Measurements from ENCODE around the gene PLCG2.
A peak's percentile ranks its signal among the peaks of the same experiment; 100 is the strongest.

PLCG2 gene

DNA sequence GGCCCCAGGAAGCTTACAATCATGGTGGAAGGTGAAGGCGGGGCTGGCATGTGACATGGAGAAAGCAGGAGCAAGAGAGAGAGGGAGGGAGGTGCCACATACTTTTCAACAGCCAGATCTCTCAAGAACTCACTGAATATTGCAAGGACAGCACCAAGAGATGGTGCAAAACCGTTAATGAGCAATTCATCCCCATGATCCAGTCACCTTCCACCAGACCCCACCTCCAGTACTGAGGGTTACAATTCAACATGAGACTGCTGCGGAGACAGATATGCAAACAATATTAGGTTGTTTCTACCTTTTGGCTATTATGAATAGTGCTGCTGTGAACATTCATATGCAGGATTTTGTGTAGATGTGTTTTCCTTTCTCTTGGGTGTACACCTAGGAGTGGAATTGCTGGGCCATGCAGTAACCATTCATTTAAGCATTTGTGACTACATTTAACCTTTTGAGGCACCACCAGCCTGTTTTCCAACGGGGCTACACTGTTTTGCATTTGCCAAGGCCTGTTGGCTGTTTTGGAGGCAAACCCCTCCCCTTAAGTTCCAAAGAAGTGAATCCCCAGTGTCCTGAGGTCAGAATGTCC is 28.8 kb downstream of the PLCG2 start:
- no peak for DNase-seq (ENCODE audit: low spot score)
- H3K27ac Mint-ChIP-seq = no peak overlapping the region
- H3K27me3 Mint-ChIP-seq (ENCODE audit: low read depth) = peaks cover 6% of the 10 kb centered on the region
- peaks cover 2% of the 10 kb centered on the region for H3K36me3 Mint-ChIP-seq (ENCODE audit: low read depth)
- no peaks in the 10 kb centered on the region for H3K9me3 Mint-ChIP-seq
- H3K4me1 Mint-ChIP-seq (ENCODE audit: low read depth) = peaks cover 21% of the 10 kb centered on the region
- H3K4me3 Mint-ChIP-seq = no peak overlapping the region

DNA sequence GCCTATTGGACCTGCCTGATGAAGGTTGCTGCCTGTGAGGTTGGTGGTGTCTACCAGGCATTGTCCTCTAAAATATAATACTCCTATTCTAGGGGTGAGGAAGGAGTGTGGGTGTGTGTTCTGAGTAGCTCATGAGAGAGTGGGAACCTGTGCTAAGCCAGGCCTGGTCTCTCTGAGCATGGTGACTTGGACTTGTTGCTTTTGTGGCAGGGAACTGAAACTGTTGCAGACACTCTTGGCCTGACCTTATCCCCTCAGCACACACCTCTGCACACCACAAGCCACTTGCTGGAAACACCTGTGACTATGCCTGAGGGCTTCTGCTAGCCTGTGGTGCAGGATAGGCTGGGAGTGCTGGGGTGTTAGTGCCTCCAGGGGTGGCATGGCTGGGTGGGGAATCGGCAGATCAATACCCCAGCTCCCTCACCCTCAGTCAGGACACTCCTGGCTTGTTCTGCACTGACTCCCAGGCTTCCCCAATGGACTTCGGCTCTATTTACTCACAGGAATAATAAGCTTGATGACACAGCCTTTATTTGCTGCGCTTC is 29.9 kb downstream of the PLCG2 start:
- H3K27ac Mint-ChIP-seq = peak overlapping the region; percentile 16
- H3K4me1 Mint-ChIP-seq (ENCODE audit: low read depth) = peaks cover 21% of the 10 kb centered on the region
- peak; percentile 19 for DNase-seq (ENCODE audit: low spot score)
- peaks cover 2% of the 10 kb centered on the region for H3K36me3 Mint-ChIP-seq (ENCODE audit: low read depth)
- no peaks in the 10 kb centered on the region for H3K9me3 Mint-ChIP-seq
- no peak overlapping the region for H3K4me3 Mint-ChIP-seq
- peaks cover 11% of the 10 kb centered on the region for H3K27me3 Mint-ChIP-seq (ENCODE audit: low read depth)

DNA sequence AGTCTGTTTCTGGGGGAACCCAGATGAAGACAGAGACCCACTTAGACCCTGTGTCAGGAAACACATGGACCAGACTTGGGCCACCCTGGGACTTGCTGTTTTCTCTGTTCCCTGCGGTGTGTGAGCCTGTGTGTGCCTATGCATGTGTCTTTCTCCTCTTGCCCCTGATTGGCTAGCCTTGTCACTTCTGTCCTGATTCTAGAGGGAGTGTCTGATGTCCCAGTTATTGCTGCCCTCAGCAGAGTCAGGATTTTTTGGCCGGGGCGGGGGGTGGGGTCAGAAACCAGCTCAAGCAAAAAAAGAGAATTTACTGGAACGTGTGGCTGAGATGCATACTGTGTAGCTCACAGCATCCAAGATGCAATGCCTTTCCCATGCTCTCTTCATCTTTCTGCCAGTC is 30.5 kb downstream of the PLCG2 start:
- Mint-ChIP-seq H3K4me3 (no peak overlapping the region), H3K27ac (no peak overlapping the region), H3K27me3 (ENCODE audit: low read depth) (peaks cover 14% of the 10 kb centered on the region), H3K9me3 (no peaks in the 10 kb centered on the region), H3K4me1 (ENCODE audit: low read depth) (peaks cover 21% of the 10 kb centered on the region), H3K36me3 (ENCODE audit: low read depth) (peaks cover 2% of the 10 kb centered on the region)
- DNase-seq (ENCODE audit: low spot score) = no peak

DNA sequence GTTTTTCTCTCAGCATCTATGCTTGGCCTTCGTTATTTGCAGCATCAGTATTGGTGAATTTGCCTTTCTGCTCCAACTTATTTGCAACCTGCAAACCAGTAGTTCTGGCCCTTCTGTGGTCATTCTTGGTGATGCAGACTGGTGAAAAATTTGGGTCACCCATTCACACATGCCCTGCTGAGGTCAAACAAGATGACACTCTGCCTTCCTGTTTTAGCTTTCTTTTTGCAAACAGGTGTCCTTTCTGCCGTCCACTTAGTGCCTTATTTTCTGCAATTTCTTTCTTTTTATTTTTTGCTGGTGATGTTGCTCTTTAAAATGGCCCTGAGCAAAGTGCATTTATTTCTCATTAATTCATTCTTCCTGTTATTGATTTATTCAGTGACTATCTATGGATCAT is 31.3 kb downstream of the PLCG2 start:
- H3K27ac Mint-ChIP-seq = no peak overlapping the region

DNA sequence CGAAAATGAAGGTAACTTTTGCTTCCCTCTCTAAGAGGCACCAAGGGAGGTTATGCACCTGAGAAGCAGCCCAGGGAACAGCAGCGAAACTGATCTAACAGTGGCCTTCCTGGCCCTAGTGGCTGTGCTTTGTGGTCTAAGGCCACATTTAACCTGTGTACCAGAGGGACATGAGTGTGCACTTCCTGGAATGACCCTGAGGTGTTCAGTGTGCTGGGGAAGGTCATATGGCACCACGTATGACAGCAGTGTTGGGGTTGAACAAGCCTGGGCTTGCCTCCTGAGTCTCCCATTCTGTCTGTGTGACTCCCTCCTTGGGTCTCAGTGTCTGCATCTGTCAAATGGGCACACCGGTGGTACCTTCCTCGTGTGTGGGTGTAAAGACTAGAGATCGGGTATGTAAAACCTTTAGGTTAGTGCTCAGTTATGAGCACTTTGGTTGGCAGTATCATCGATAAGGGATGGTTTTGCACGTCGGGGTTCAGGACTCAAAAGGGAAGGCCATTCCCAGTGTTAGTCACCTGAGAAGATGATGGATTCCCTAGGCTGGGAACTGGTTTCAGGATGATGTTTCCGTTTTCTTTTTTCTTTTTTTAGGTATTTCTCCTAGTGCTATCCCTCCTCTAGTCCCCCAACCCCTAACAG is 31.9 kb downstream of the PLCG2 start:
- Mint-ChIP-seq H3K27ac (no peak overlapping the region), H3K4me3 (no peak overlapping the region), H3K36me3 (ENCODE audit: low read depth) (peaks cover 2% of the 10 kb centered on the region), H3K9me3 (no peaks in the 10 kb centered on the region), H3K4me1 (ENCODE audit: low read depth) (peaks cover 21% of the 10 kb centered on the region), H3K27me3 (ENCODE audit: low read depth) (peaks cover 14% of the 10 kb centered on the region)
- DNase-seq (ENCODE audit: low spot score) = no peak

More for the DNA sequence above, 31.3 kb downstream of the PLCG2 start:
- peaks cover 14% of the 10 kb centered on the region for H3K27me3 Mint-ChIP-seq (ENCODE audit: low read depth)
- H3K36me3 Mint-ChIP-seq (ENCODE audit: low read depth) = peaks cover 2% of the 10 kb centered on the region
- H3K4me1 Mint-ChIP-seq (ENCODE audit: low read depth) = peaks cover 21% of the 10 kb centered on the region
- no peaks in the 10 kb centered on the region for H3K9me3 Mint-ChIP-seq
- no peak for DNase-seq (ENCODE audit: low spot score)
- no peak overlapping the region for H3K4me3 Mint-ChIP-seq

DNA sequence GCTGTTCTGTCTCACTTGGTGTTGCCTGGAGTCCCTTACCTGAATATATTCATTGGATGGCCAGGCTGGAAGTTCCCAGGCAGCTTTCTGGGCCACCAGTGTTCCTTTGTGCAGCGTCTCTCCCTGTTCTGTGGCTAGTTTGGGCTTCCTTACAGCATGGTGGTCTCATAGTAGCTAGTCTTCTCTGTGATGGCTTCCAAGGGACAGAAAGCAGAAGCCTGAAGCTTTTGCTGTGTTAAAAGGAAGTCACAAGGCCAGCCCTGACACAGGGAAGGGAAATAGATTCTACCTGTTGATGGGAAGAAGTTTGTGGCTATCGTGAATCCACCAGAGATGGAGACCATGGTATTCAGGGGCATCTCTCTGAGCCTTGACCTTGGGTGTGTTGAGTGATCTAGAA is 34.6 kb downstream of the PLCG2 start:
- Mint-ChIP-seq H3K4me3 (no peak overlapping the region), H3K9me3 (no peaks in the 10 kb centered on the region), H3K36me3 (ENCODE audit: low read depth) (peaks cover 2% of the 10 kb centered on the region), H3K4me1 (ENCODE audit: low read depth) (peaks cover 25% of the 10 kb centered on the region), H3K27me3 (ENCODE audit: low read depth) (peaks cover 14% of the 10 kb centered on the region), H3K27ac (no peak overlapping the region)
- no peak for DNase-seq (ENCODE audit: low spot score)

DNA sequence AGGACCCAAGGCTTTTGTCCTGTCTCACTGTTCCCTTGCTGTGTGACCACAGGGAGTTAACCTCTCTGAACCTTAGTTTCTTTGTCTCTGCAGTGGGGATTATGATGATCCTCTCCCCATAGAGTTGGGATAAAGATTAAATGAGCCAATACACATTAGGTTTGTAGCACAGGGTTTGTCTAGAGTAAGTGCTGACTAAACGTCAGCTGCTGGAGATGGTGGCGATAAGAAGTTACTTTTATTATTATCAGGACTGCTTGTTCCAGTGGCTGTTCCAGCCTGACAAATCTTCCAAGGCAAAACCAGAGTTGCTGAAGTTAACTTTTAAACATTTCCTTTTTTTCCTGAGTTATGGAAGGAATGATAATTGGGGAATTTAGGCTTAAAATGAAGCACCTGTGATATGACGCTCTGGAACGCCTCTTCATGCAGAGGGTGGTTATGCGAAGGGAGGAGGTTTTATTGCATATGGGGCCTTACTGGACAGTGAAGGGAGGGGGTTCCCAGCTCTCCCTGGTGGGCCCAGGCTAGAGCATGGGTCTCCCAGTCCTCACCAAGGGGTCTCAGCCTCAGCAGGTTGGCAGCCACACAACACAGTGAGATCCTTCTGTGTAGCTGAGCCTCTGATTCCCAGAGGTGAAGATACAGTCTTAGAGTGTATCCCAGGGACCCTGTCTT is 35.8 kb downstream of the PLCG2 start:
- peaks cover 2% of the 10 kb centered on the region for H3K36me3 Mint-ChIP-seq (ENCODE audit: low read depth)
- H3K9me3 Mint-ChIP-seq = no peaks in the 10 kb centered on the region
- peaks cover 14% of the 10 kb centered on the region for H3K27me3 Mint-ChIP-seq (ENCODE audit: low read depth)
- H3K4me3 Mint-ChIP-seq = no peak overlapping the region
- no peak for DNase-seq (ENCODE audit: low spot score)
- H3K4me1 Mint-ChIP-seq (ENCODE audit: low read depth) = peaks cover 15% of the 10 kb centered on the region
- no peak overlapping the region for H3K27ac Mint-ChIP-seq

DNA sequence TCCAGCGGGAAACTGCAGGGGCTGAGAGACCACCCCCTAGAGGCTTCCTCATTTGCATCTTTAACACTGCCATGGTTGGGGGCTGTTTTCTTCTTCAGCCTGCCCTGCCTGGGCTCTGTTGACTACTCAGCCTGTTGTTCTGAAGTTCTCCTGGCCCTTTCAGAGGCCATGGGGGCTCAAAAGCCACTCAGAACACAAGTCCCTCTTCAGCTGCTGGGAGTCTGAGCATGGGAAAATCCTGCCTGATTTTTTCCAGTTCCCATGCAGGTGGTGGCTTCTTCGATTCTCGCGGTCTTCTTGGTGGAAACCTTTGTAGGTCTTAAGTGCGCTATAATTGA is 36.3 kb downstream of the PLCG2 start:
- Mint-ChIP-seq H3K27me3 (ENCODE audit: low read depth) (peaks cover 14% of the 10 kb centered on the region), H3K27ac (no peak overlapping the region), H3K4me1 (ENCODE audit: low read depth) (peaks cover 10% of the 10 kb centered on the region), H3K4me3 (no peak overlapping the region), H3K9me3 (no peaks in the 10 kb centered on the region), H3K36me3 (ENCODE audit: low read depth) (no peaks in the 10 kb centered on the region)
- no peak for DNase-seq (ENCODE audit: low spot score)

DNA sequence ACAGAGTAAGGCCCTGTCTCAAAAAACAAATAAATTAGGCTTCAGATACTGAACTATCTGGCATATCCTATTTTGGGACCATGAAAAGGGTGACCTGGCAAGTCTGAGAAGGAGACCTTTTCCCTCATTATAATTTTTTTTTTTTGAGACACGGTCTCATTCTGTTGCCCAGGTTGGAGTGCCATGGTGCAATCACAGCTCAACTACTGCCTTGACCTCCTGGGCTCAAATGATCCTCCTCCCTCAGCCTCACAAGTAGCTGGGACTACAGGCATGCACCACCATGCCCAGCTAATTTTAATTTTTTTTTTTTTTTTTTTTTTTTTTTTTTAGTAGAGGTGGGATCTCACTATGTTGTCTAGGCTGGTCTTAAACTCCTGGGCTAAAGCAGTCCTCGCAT is 37.3 kb downstream of the PLCG2 start:
- DNase-seq (ENCODE audit: low spot score) = no peak
- Mint-ChIP-seq H3K27me3 (ENCODE audit: low read depth) (peaks cover 14% of the 10 kb centered on the region), H3K4me1 (ENCODE audit: low read depth) (peaks cover 6% of the 10 kb centered on the region), H3K27ac (no peak overlapping the region), H3K9me3 (no peaks in the 10 kb centered on the region), H3K36me3 (ENCODE audit: low read depth) (no peaks in the 10 kb centered on the region), H3K4me3 (no peak overlapping the region)

DNA sequence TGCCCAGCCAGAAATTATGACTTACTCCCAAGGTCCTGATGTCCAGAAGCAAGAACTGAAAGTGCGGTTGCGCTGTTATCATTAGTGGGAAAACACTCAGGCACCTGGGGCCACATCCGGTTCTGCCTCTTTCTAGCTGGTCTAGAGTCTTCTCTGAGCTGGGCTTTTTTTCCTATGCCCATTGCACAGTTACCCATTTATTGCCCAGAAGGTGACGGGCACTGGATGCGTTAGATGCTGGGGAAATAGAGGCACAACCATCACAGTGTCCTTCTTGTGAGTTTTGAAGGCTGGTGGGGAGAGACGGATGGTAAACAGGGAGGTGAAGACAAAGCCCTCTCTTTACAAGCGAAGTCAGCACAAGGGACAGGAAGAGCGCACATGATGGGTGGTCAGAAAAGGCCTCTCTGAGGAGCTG is 37.7 kb downstream of the PLCG2 start:
- H3K4me1 Mint-ChIP-seq (ENCODE audit: low read depth) = peaks cover 6% of the 10 kb centered on the region

DNA sequence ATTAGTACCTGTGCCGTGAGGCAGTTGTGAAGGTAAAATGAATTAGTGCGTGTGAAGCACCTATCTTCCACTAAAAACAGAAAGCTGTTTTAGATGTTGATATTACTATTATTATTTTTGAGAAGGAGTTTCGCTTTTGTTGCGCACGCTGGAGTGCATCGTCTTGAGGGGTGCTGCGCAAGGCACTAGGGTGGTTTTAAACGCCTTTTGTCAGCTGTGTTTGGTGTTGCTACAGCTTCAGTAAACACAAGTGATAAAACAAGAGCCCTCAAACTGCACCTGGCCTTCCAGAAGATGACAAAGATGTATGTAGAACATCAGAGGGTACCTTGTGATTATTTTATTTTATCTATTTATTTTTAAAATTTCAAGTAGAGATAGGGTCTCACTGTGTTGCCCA is 38.2 kb downstream of the PLCG2 start:
- Mint-ChIP-seq H3K4me3 (no peak overlapping the region), H3K27ac (no peak overlapping the region), H3K27me3 (ENCODE audit: low read depth) (peaks cover 12% of the 10 kb centered on the region)

More for the DNA sequence above, 37.7 kb downstream of the PLCG2 start:
- Mint-ChIP-seq H3K9me3 (no peaks in the 10 kb centered on the region), H3K36me3 (ENCODE audit: low read depth) (no peaks in the 10 kb centered on the region), H3K27ac (no peak overlapping the region), H3K4me3 (no peak overlapping the region), H3K27me3 (ENCODE audit: low read depth) (peaks cover 14% of the 10 kb centered on the region)
- no peak for DNase-seq (ENCODE audit: low spot score)

DNA sequence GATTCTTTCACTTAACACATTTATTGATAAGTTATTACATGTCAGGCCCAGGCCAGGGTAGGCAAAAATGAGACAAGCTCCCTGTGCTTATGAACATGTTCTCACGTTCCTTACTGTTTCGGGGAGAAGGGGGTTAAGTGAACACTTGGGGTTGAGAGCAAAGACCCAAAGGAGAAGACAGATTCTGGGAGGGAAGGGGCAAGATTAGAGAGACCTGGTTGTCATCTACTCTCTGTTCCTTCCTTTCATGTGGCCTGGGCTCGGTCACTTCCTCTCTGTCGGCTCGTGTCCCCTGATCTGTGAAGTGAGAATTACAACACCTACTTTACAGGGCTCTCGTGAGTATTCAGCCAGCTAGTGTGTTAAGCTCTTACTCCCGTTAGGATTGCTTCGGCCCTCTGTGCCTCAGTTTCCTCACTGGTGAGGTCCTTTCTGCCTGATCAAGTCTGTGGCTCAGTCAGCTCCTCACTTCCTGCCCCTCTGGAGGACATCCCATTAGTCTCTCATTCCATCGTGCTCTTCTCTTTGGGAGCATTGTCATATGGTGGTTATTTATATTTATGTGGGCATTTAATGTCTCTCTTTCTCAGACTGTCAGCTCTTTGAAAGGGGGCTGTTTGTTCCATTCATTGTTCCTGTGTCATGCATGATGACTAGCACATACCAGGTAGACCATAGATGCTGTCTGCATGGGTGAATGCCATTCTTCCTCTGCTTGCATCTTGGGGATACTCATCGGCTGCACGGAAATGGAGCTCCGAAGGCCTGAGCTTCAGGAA is 38.9 kb downstream of the PLCG2 start:
- H3K4me3 Mint-ChIP-seq = no peak overlapping the region
- no peaks in the 10 kb centered on the region for H3K9me3 Mint-ChIP-seq
- H3K36me3 Mint-ChIP-seq (ENCODE audit: low read depth) = no peaks in the 10 kb centered on the region
- H3K4me1 Mint-ChIP-seq (ENCODE audit: low read depth) = peaks cover 6% of the 10 kb centered on the region
- H3K27me3 Mint-ChIP-seq (ENCODE audit: low read depth) = peaks cover 7% of the 10 kb centered on the region
- no peak for DNase-seq (ENCODE audit: low spot score)
- peak overlapping the region; percentile 28 for H3K27ac Mint-ChIP-seq

More for the DNA sequence above, 38.2 kb downstream of the PLCG2 start:
- H3K4me1 Mint-ChIP-seq (ENCODE audit: low read depth) = peaks cover 6% of the 10 kb centered on the region
- no peaks in the 10 kb centered on the region for H3K36me3 Mint-ChIP-seq (ENCODE audit: low read depth)
- DNase-seq (ENCODE audit: low spot score) = no peak
- no peaks in the 10 kb centered on the region for H3K9me3 Mint-ChIP-seq

DNA sequence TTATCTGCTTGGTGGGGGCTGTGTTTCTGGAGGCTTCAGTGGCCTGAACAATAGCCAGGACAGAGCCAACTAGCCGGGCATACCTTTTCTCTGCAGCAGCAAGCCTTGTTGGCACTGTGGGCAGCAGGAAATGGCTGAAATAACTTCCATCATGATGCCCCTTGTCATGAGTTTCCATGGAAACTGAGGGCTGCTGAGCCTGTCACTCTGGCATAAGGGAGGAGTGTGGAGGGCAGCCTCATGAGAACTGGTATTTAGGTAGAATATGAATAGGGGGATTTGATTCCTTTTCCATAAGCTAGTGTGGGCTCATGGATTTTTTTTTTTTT is 39.4 kb downstream of the PLCG2 start:
- DNase-seq (ENCODE audit: low spot score) = no peak
- peaks cover 9% of the 10 kb centered on the region for H3K27me3 Mint-ChIP-seq (ENCODE audit: low read depth)
- H3K4me1 Mint-ChIP-seq (ENCODE audit: low read depth) = peaks cover 11% of the 10 kb centered on the region
- no peak overlapping the region for H3K27ac Mint-ChIP-seq
- H3K4me3 Mint-ChIP-seq = no peak overlapping the region
- no peaks in the 10 kb centered on the region for H3K9me3 Mint-ChIP-seq
- no peaks in the 10 kb centered on the region for H3K36me3 Mint-ChIP-seq (ENCODE audit: low read depth)

DNA sequence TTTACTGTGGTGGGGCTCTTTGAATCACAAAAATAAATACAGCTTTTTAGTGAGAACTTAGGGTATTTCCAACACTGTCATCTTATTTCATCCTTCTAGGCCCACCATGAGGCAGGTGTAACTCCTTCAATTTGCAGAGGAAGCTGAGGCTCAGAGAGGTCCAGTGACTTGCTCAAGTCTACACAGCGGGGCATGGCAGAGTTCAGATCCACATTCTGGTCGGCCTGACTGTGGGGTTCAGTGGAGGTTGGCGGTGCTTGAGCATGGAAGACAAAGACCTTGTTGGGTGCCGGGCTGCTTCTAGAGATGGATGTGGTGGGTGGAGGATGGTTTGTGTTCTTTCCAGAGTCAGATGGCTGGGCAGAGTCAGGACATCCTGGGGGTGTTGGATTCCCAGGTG is 39.8 kb downstream of the PLCG2 start:
- Mint-ChIP-seq H3K27me3 (ENCODE audit: low read depth) (peaks cover 9% of the 10 kb centered on the region), H3K4me3 (no peak overlapping the region), H3K27ac (no peak overlapping the region), H3K36me3 (ENCODE audit: low read depth) (no peaks in the 10 kb centered on the region), H3K4me1 (ENCODE audit: low read depth) (peaks cover 13% of the 10 kb centered on the region), H3K9me3 (no peaks in the 10 kb centered on the region)
- no peak for DNase-seq (ENCODE audit: low spot score)
